Kidney (tissue), 14 donors: ENCODE results near the gene DCLK1. TPM values are rescaled to one million over a fixed set of nuclear protein-coding genes. Genes with fewer than 3 reads are reported as not detected.

Experiments used
- DNase-seq, 5 donors: peaks; one replicate each; pipeline ENCODE4 v3.0.0-alpha.2; 2013 to 2020
- FAIRE-seq: peaks from 2 replicates; lab custom pipeline; 2012; peaks lifted over from hg19 to GRCh38; lab: Jason Lieb, UNC
- H3K27ac ChIP-seq, 2 donors: one replicate each; pipeline ENCODE4 v1.7.0; 2013; ENCODE audit warnings: low read depth in 2 of 2, low read length in 2 of 2, inconsistent platforms in 1 of 2
- H3K27me3 ChIP-seq: one replicate; pipeline ENCODE4 v1.7.1; 2013; ENCODE audit warnings: low read length, inconsistent platforms; ENCODE audit not compliant: control insufficient read depth, insufficient read depth
- H3K36me3 ChIP-seq, 3 donors: one replicate each; pipeline versions ENCODE4 v1.7.0 to v1.7.1; 2013; ENCODE audit warnings: low read length in 3 of 3, control low read depth in 1 of 3, inconsistent platforms in 1 of 3; ENCODE audit not compliant: insufficient read depth in 3 of 3, control insufficient read depth in 2 of 3
- H3K4me1 ChIP-seq, 3 donors: one replicate each; pipeline versions ENCODE4 v1.7.0 to v1.7.1; 2013; ENCODE audit warnings: low read length in 3 of 3, inconsistent platforms in 1 of 3, low read depth in 1 of 3; ENCODE audit not compliant: control insufficient read depth in 2 of 3, insufficient read depth in 2 of 3
- H3K4me3 ChIP-seq, 3 donors: one replicate each; pipeline versions ENCODE4 v1.7.0 to v1.8.1; 2013; ENCODE audit warnings: low read length in 3 of 3, control low read depth in 1 of 3, inconsistent platforms in 1 of 3
- H3K9ac ChIP-seq, 3 donors: one replicate each; pipeline versions ENCODE4 v1.7.0 to v1.7.1; 2013; ENCODE audit warnings: low read length in 3 of 3, control low read depth in 1 of 3, inconsistent platforms in 1 of 3
- H3K9me3 ChIP-seq, 3 donors: one replicate each; pipeline versions ENCODE4 v1.7.0 to v1.7.1; 2013; ENCODE audit warnings: low read length in 3 of 3, control low read depth in 1 of 3, inconsistent platforms in 1 of 3; ENCODE audit not compliant: control insufficient read depth in 2 of 3, insufficient read depth in 1 of 3
- intact Hi-C: fragments of 100-400 bp; cut with DNase I; formaldehyde crosslinking; loops from one replicate; pipeline ENCODE4 v1.11.1; 2022
- polyA plus RNA-seq: library from polyadenylated mRNA; stranded (reverse); fragments of 350-450 nt; fragmentation: Illumina TruSeq; extraction: RNeasy Lipid Tissue Mini Kit (QIAGEN cat#74804); gene quantifications from one replicate; pipeline ENCODE4 v1.2.3, GENCODE V29; 2014; ENCODE audit warnings: low read depth, low replicate concordance; ENCODE audit not compliant: insufficient read depth
- total RNA-seq: library from RNA; stranded (reverse); fragmentation: NEBNext Ultra II Directional; extraction: Animal tissue kit (Norgen Biotek cat#: 25700); gene quantifications from one replicate; pipeline ENCODE4 v1.2.1, GENCODE V29; 2021
- TF ChIP-seq, protein P1 (sequence below): IDR thresholded peaks from 3 replicates; pipeline ENCODE4 v1.5.1; 2012; ENCODE audit warnings: mild to moderate bottlenecking, moderate library complexity, borderline replicate concordance; ENCODE audit not compliant: insufficient read depth; ENCODE audit errors: extremely low read depth
- donor health status: control.
- donor health status: control.
- donor health status: control.
- donor health status: control.
- donor health status: control.
- donor health status: DM: yes; HTN: yes; CAD: no.
- donor health status: Normal renal cell carcinoma (clear cell type).

Gene DCLK1
- total and polyA plus RNA-seq, 2 donors from 2014 or later, result 0.73 to 8.3 TPM

- H3K4me3 ChIP-seq, result no peak overlapping the region
- no peaks in the 10 kb centered on the region for H3K27me3 ChIP-seq
- no peak overlapping the region for H3K9ac ChIP-seq
- DNase-seq (no peak), FAIRE-seq (no peak)
- no peaks in the 10 kb centered on the region for H3K9me3 ChIP-seq
- TF ChIP-seq, protein P1, sequence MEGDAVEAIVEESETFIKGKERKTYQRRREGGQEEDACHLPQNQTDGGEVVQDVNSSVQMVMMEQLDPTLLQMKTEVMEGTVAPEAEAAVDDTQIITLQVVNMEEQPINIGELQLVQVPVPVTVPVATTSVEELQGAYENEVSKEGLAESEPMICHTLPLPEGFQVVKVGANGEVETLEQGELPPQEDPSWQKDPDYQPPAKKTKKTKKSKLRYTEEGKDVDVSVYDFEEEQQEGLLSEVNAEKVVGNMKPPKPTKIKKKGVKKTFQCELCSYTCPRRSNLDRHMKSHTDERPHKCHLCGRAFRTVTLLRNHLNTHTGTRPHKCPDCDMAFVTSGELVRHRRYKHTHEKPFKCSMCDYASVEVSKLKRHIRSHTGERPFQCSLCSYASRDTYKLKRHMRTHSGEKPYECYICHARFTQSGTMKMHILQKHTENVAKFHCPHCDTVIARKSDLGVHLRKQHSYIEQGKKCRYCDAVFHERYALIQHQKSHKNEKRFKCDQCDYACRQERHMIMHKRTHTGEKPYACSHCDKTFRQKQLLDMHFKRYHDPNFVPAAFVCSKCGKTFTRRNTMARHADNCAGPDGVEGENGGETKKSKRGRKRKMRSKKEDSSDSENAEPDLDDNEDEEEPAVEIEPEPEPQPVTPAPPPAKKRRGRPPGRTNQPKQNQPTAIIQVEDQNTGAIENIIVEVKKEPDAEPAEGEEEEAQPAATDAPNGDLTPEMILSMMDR, result no peak
- peaks cover 0 to 3% (median 0%) of the 10 kb centered on the region in 3 donors for H3K4me1 ChIP-seq
- no peaks in the 10 kb centered on the region for H3K36me3 ChIP-seq
- H3K27ac ChIP-seq, result no peak overlapping the region
- intact Hi-C loops, result no loop called here
Observed at GRCh38 chr13:35780613-35781012, 350.6 kb downstream of the DCLK1 start.

DNA sequence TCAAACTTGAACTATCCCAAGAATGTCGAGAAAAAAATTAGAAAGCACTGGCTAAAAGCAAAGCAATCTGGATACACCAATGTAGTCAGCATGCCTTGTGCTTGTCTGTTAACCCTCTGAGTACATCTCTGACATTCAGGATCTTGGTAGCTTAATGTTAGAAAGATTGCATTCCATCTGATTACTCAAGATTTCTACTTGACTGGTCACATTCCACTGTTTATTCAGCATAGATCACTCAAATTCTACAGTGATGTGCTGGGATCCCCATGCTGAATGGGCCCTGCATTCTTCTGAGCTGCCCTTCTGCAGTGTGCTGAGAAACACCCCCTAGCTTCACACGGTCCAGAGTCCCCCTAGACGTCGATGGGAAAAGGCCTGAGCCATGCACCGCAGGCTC, 359.3 kb downstream of the DCLK1 start:
- Histone ChIP-seq H3K27ac (no peak overlapping the region), H3K9ac (no peak overlapping the region), H3K4me3 (no peak overlapping the region), H3K9me3 (no peaks in the 10 kb centered on the region), H3K4me1 (no peaks in the 10 kb centered on the region), H3K27me3 (no peaks in the 10 kb centered on the region), H3K36me3 (no peaks in the 10 kb centered on the region)
- TF ChIP-seq, protein P1, result no peak
- intact Hi-C loops, result no loop called here
- no peak for FAIRE-seq
- DNase-seq, result peak in 3 of 5 donors; percentile 33 to 69 (median 64)

DNA sequence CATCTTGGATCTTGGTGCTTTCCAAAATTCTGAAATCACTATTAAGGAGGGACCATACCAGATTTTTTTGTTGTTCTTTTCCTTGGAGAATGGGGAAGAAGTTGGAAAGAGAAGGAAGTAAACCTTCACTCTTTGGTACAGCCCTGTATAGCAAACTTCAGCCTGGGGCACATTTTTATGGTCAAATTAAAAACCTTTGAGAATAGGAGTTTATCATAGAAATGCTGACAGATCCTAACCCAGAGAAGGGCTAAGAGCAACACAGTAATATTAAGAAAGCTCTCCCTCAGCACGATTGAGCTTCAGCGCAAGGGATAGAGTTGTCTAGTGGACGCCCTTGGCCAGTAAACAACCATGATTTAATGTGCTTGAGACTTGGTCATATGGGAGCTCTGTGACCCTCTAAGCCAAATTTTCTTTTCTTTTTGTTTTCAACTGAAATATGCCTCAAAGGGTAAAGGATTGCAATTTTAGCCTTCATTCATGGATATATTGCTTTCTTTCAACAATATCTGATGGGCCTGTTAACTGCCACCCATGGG, 360.4 kb downstream of the DCLK1 start:
- Histone ChIP-seq H3K27ac (no peak overlapping the region), H3K36me3 (no peaks in the 10 kb centered on the region), H3K9me3 (no peaks in the 10 kb centered on the region), H3K4me1 (no peaks in the 10 kb centered on the region), H3K27me3 (no peaks in the 10 kb centered on the region), H3K9ac (no peak overlapping the region), H3K4me3 (no peak overlapping the region)
- FAIRE-seq, result no peak
- TF ChIP-seq, protein P1, result no peak
- intact Hi-C loops, result no loop called here
- DNase-seq, result no peak

- H3K4me1 ChIP-seq, result no peaks in the 10 kb centered on the region
- intact Hi-C loops, result no loop called here
- no peak overlapping the region for H3K9ac ChIP-seq
- H3K27ac ChIP-seq, result no peak overlapping the region
- H3K27me3 ChIP-seq, result no peaks in the 10 kb centered on the region
- H3K36me3 ChIP-seq, result no peaks in the 10 kb centered on the region
- TF ChIP-seq, protein P1, result no peak
- FAIRE-seq, result no peak
- no peak for DNase-seq
- no peak overlapping the region for H3K4me3 ChIP-seq
- no peaks in the 10 kb centered on the region for H3K9me3 ChIP-seq
Observed at GRCh38 chr13:35769812-35770211, 361.4 kb downstream of the DCLK1 start.
